Suppressor macrophage (primary cell): ENCODE measurements around the gene SCYL3.
"Not testable (repeated sequence)": the region's sequence is repeated elsewhere in the genome, so short reads cannot be mapped to it uniquely, and the experiment has no call there.

Source experiments
- DNase-seq, 4 experiments: peaks; one replicate each; pipeline ENCODE4 v3.0.0-alpha.2; 2020 to 2022

The SCYL3 gene

GRCh38 chr1:169899519-169900217, 6.0 kb upstream of the SCYL3 start:
- no peak for DNase-seq

- peak; percentile 14 to 59 (median 37) for DNase-seq
These were observed 2.3 kb upstream of the SCYL3 start for GRCh38 chr1:169896013-169896412.

- no peak for DNase-seq
These were observed 889 bp upstream of the SCYL3 start for GRCh38 chr1:169894424-169895145.

- peak in 3 of 4 experiments; percentile 5 to 28 (median 16) for DNase-seq
These were observed 610 bp downstream of the SCYL3 start for GRCh38 chr1:169892927-169893644.

- DNase-seq, result no peak
These were observed 1.3 kb downstream of the SCYL3 start for GRCh38 chr1:169892176-169892926.

GRCh38 chr1:169891539-169891885, 2.2 kb downstream of the SCYL3 start:
- no peak for DNase-seq

GRCh38 chr1:169890761-169891538, 2.7 kb downstream of the SCYL3 start:
- no peak for DNase-seq

- DNase-seq, result no peak
These were observed 3.8 kb downstream of the SCYL3 start for GRCh38 chr1:169889871-169890270.

- DNase-seq, result no peak
These were observed 6.8 kb downstream of the SCYL3 start for GRCh38 chr1:169886931-169887330.

GRCh38 chr1:169886422-169886821, 7.3 kb downstream of the SCYL3 start:
- no peak for DNase-seq

GRCh38 chr1:169885207-169885606, 8.5 kb downstream of the SCYL3 start:
- no peak for DNase-seq

- no peak for DNase-seq
These were observed 9.1 kb downstream of the SCYL3 start for GRCh38 chr1:169884634-169885033.

- DNase-seq, result no peak
These were observed 11.6 kb downstream of the SCYL3 start for GRCh38 chr1:169882039-169882511.

- DNase-seq, result peak in 1 of 4 experiments; percentile 12
These were observed 14.5 kb downstream of the SCYL3 start for GRCh38 chr1:169879034-169879840.

GRCh38 chr1:169878498-169878897, 15.2 kb downstream of the SCYL3 start:
- DNase-seq, result no peak

- DNase-seq, result no peak
These were observed 15.8 kb downstream of the SCYL3 start for GRCh38 chr1:169877800-169878491.

GRCh38 chr1:169874229-169874628, 19.5 kb downstream of the SCYL3 start:
- DNase-seq, result no peak

GRCh38 chr1:169873582-169874199, 20.0 kb downstream of the SCYL3 start:
- DNase-seq, result no peak

- DNase-seq, result no peak
These were observed 20.8 kb downstream of the SCYL3 start for GRCh38 chr1:169872906-169873305.

- not testable (repeated sequence) for DNase-seq
These were observed 21.7 kb downstream of the SCYL3 start for GRCh38 chr1:169871988-169872387.
